Measurements from ENCODE around the gene CPT1B.

DNA sequence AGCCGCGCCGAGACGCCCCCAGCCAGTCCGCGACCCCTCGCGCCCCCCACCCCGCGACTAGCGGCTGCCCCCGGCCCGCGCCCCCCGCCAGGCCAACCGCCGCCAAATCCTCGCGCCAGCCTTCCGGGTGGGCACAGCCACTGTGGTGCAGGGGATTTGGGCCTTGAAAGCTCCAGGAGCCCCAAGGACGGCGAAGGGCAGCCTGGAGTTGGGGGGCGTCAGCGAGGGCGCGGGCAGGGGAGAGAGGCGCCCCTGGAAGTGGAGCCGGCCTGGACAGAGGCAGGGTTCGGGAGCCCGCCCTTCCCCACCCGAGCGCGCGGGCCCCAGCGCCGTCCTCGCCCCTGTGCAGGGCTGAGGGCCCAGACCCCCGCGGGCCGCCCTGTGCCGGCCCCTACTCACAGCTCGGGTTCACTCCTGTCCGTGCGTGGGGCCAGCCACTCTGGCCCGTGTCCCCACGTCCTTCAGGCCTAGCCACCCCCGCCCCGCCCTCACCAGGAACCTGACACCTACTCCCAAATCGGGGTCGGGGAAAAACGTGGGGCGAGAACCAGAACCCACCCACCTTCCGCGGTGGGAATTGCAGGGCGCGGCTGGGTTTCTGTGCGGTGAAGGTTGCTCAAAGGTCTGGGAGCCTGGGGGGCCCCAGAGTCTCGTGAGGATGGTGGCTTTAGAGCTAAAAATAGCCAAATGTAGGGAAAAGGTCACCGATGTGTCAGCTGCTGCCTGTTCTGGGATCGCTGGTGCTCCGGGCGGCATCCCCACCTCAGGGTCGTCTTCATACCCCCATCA lies at the start of gene CPT1B:
- TF ChIP-seq EZH2phosphoT487 (IDR thresholded peaks at IDR 0.05; ENCODE audit: insufficient read depth, low read depth) (no peak), EZH2 (IDR thresholded peaks at IDR 0.05; ENCODE audit: insufficient read depth, poor library complexity, severe bottlenecking) (no peak)
